IMR-90 (cell line): ENCODE results near the gene PSMB3. TPM values are rescaled to one million over a fixed set of nuclear protein-coding genes. Genes with fewer than 3 reads are reported as not detected.
A peak's percentile ranks its signal among the peaks of the same experiment; 100 is the strongest.

Experiments used
- ATAC-seq: fragments of 200-7000 bp; cut with Tn5 transposase; 2 replicates; pipeline ENCODE4 v1.9.1; 2020; ENCODE audit warnings: low read depth, mild to moderate bottlenecking, moderate library complexity
- BruUV-seq: library from RNA; stranded (reverse); fragments of 400-500 nt; replicated peaks from 2 replicates; lab custom pipeline; 2021; lab: Mats Ljungman, UMichigan
- CTCF ChIA-PET: fragments of 300-600 bp; formaldehyde crosslinking; extraction: SDS; loops from one replicate; lab custom pipeline; 2021; ENCODE audit warnings: antibody characterized with exemption; lab: Yijun Ruan, JAX
- POLR2A ChIA-PET: fragments of 300-600 bp; sonication (Branson Sonifier 250); formaldehyde crosslinking; loops from one replicate; lab custom pipeline; 2022; ENCODE audit warnings: antibody characterized with exemption; ENCODE audit not compliant: unreplicated experiment; lab: Charles Lee
- DNase-seq: peaks from one replicate; pipeline ENCODE4 v3.0.0; 2013
- H2AFZ ChIP-seq: replicated peaks from 2 replicates; pipeline ENCODE3; 2013; ENCODE audit warnings: low read length, mild to moderate bottlenecking; ENCODE audit not compliant: poor library complexity
- H2AK5ac ChIP-seq: 2 replicates; pipeline ENCODE4 v1.6.1; 2013; ENCODE audit warnings: low read depth, low read length, inconsistent platforms
- H2AK9ac ChIP-seq: replicated peaks from 2 replicates; pipeline ENCODE3; 2013; ENCODE audit warnings: mild to moderate bottlenecking, low read depth, low read length, moderate library complexity; ENCODE audit not compliant: poor library complexity
- H2BK120ac ChIP-seq: 2 replicates; pipeline ENCODE4 v1.6.1; 2013; ENCODE audit warnings: low read depth, low read length, inconsistent platforms
- H2BK15ac ChIP-seq: 3 replicates; pipeline ENCODE4 v1.6.1; 2013; ENCODE audit warnings: low read depth, low read length, inconsistent platforms
- H2BK20ac ChIP-seq: 2 replicates; pipeline ENCODE4 v1.6.1; 2013; ENCODE audit warnings: low read depth, mild to moderate bottlenecking, inconsistent platforms, low read length, moderate library complexity
- H2BK5ac ChIP-seq: 2 replicates; pipeline ENCODE4 v1.6.1; 2013; ENCODE audit warnings: mild to moderate bottlenecking, low read depth, low read length, inconsistent platforms; ENCODE audit not compliant: poor library complexity, severe bottlenecking
- H3K14ac ChIP-seq: replicated peaks from 2 replicates; pipeline ENCODE4 v1.6.1; 2013; ENCODE audit warnings: low read depth, low read length, inconsistent platforms
- H3K18ac ChIP-seq: 2 replicates; pipeline ENCODE4 v1.6.1; 2013; ENCODE audit warnings: low read depth, low read length, control low read depth
- H3K23ac ChIP-seq: 2 replicates; pipeline ENCODE4 v1.6.1; 2013; ENCODE audit warnings: low read depth, low read length, inconsistent platforms
- H3K27ac ChIP-seq: 2 replicates; pipeline ENCODE4 v1.5.1; 2013; ENCODE audit warnings: mild to moderate bottlenecking, control low read depth, low read length; ENCODE audit not compliant: insufficient read depth
- H3K27me3 ChIP-seq: 2 replicates; pipeline ENCODE4 v1.6.1; 2013; ENCODE audit warnings: low read length; ENCODE audit not compliant: control insufficient read depth, insufficient read depth
- H3K36me3 ChIP-seq: 2 replicates; pipeline ENCODE4 v1.6.1; 2013; ENCODE audit warnings: low read length, mixed read lengths; ENCODE audit not compliant: control insufficient read depth, insufficient read depth
- H3K4ac ChIP-seq: 2 replicates; pipeline ENCODE4 v1.6.1; 2013; ENCODE audit warnings: low read depth, low read length, inconsistent platforms
- H3K4me1 ChIP-seq: 2 replicates; pipeline ENCODE4 v1.6.1; 2013; ENCODE audit warnings: low read length, mixed read lengths; ENCODE audit not compliant: control insufficient read depth, insufficient read depth
- H3K4me2 ChIP-seq: 2 replicates; pipeline ENCODE4 v1.6.1; 2013; ENCODE audit warnings: low read depth, mild to moderate bottlenecking, control low read depth, low read length, moderate library complexity
- H3K4me3 ChIP-seq: 2 replicates; pipeline ENCODE4 v1.5.1; 2013; ENCODE audit warnings: low read depth, mild to moderate bottlenecking, control low read depth, low read length, moderate library complexity; ENCODE audit not compliant: insufficient read depth
- H3K56ac ChIP-seq: 2 replicates; pipeline ENCODE4 v1.6.1; 2013; ENCODE audit warnings: low read length, inconsistent platforms; ENCODE audit not compliant: insufficient read depth; ENCODE audit errors: extremely low read depth
- H3K79me1 ChIP-seq, 2 experiments: 2 replicates each; pipeline ENCODE4 v1.6.1; 2013; ENCODE audit warnings: low read length in 2 of 2, inconsistent platforms in 1 of 2, low read depth in 1 of 2
- H3K9ac ChIP-seq: 2 replicates; pipeline ENCODE4 v1.6.1; 2013; ENCODE audit warnings: low read depth, low read length, control low read depth
- H3K9me1 ChIP-seq: 2 replicates; pipeline ENCODE4 v1.6.1; 2013; ENCODE audit warnings: low read length, inconsistent platforms; ENCODE audit not compliant: insufficient read depth
- H3K9me3 ChIP-seq: 2 replicates; pipeline ENCODE4 v1.6.1; 2013; ENCODE audit warnings: low read length; ENCODE audit not compliant: control insufficient read depth, insufficient read depth
- H4K20me1 ChIP-seq: 2 replicates; pipeline ENCODE4 v1.6.1; 2013; ENCODE audit warnings: low read length, inconsistent platforms; ENCODE audit not compliant: insufficient read depth
- H4K5ac ChIP-seq: 2 replicates; pipeline ENCODE4 v1.6.1; 2013; ENCODE audit warnings: mild to moderate bottlenecking, low read depth, low read length, control low read depth
- H4K8ac ChIP-seq, 2 experiments: 2 replicates each; pipeline ENCODE4 v1.6.1; 2013; ENCODE audit warnings: low read depth in 2 of 2, low read length in 2 of 2, control low read depth in 1 of 2, inconsistent platforms in 1 of 2
- H4K91ac ChIP-seq: 2 replicates; pipeline ENCODE4 v1.6.1; 2013; ENCODE audit warnings: low read depth, low read length, inconsistent platforms; ENCODE audit not compliant: insufficient read depth
- FOS ChIP-seq: fragments of 150-350 bp; IDR thresholded peaks from 2 replicates; pipeline ENCODE4 v1.6.1; 2016; ENCODE audit warnings: low read depth, low read length
- MXI1 ChIP-seq: IDR thresholded peaks from 2 replicates; pipeline ENCODE4 v1.6.1; 2012; ENCODE audit warnings: low read depth, mild to moderate bottlenecking, low read length, moderate library complexity, borderline replicate concordance
- WGBS, 2 experiments: methylation state at CpG; one replicate each; pipeline versions ENCODE4 v1.1.5 to v1.1.7; 2013; ENCODE audit warnings: missing lambda C conversion rate in 2 of 2; ENCODE audit not compliant: insufficient read length in 1 of 2; ENCODE audit errors: extremely low coverage in 2 of 2; 5-methylcytosine and 5-hydroxymethylcytosine counted together
- dilution Hi-C: fragments of 300-500 bp; cut with HindIII; formaldehyde crosslinking; loops from one replicate; pipeline ENCODE4 v1.14.3; 2018; ENCODE audit warnings: low sequenced_read_pairs; ENCODE audit not compliant: unreplicated experiment
- in situ Hi-C: fragments of 300-500 bp; cut with MboI; formaldehyde crosslinking; loops from 3 replicates; pipeline ENCODE4 v1.14.3; 2019; ENCODE audit warnings: low sequenced_read_pairs, inconsistent platforms, mixed read lengths
- intact Hi-C: fragments of 100-400 bp; cut with micrococcal nuclease; formaldehyde crosslinking; loops from 2 replicates; pipeline ENCODE4 v1.10.0; 2022
- polyA plus RNA-seq, 3 experiments: library from polyadenylated mRNA; depleted of rRNA; stranded (reverse); fragments of >200 nt; gene quantifications; 2 replicates each; pipeline ENCODE4 v1.2.3, GENCODE V29; 2012; ENCODE audit warnings: low replicate concordance in 1 of 3
- total RNA-seq: library from RNA; depleted of rRNA; stranded (reverse); fragments of >200 nt; gene quantifications from 2 replicates; pipeline ENCODE4 v1.2.3, GENCODE V29; 2012

Gene PSMB3
- total and polyA plus RNA-seq, 2 of the 4 experiments (the other 2 are of a cell fraction), result 480 to 828 TPM

GRCh38 chr17:38705803-38706504 lies 46.6 kb upstream of the PSMB3 start:
- Histone ChIP-seq H3K27me3 (no peaks in the 10 kb centered on the region), H3K14ac (peak overlapping the region; percentile 66; the same call in 1 of the 2 replicates), H3K27ac (peak overlapping the region; percentile 4; the same call in 1 of the 2 replicates), H3K79me1 (peaks cover 22 to 74% of the 10 kb centered on the region in 2 experiments; a peak in 3 of 4 replicates), H2BK20ac (no peak overlapping the region), H3K4me2 (peak overlapping the region; percentile 93), H2BK5ac (no peak overlapping the region), H3K9me3 (no peaks in the 10 kb centered on the region), H4K20me1 (peaks cover 27% of the 10 kb centered on the region; the same call in 1 of the 2 replicates), H4K5ac (no peak overlapping the region), H3K36me3 (peaks cover 16% of the 10 kb centered on the region; the same call in 1 of the 2 replicates), H3K56ac (peak overlapping the region; percentile 47; the same call in 1 of the 2 replicates), H2BK15ac (0 out of 3 replicates have a peak overlapping the region, but pooled peaks have one; percentile 36), H4K91ac (peak overlapping the region; percentile 19; the same call in 1 of the 2 replicates), H3K23ac (peak overlapping the region; percentile 86), H2AFZ (peak overlapping the region; percentile 90), H2BK120ac (no peak overlapping the region), H3K18ac (no peak overlapping the region), H3K9ac (peak overlapping the region; percentile 71), H2AK9ac (peak overlapping the region; percentile 97), H3K9me1 (peaks cover 13% of the 10 kb centered on the region; the same call in 1 of the 2 replicates), H4K8ac (peak overlapping the region in 1 of 2 experiments; percentile 35; a peak in 1 of 4 replicates), H3K4me1 (peaks cover 17% of the 10 kb centered on the region), H3K4me3 (peak overlapping the region; percentile 68), H2AK5ac (peak overlapping the region; percentile 27), H3K4ac (peak overlapping the region; percentile 48)
- intact Hi-C loops, result no loop called here
- ATAC-seq (no peak), DNase-seq (no peak)
- ChIA-PET POLR2A (no interaction called here), CTCF (no interaction called here)
- dilution Hi-C loops, result no loop called here
- in situ Hi-C loops, result no loop called here
- TF ChIP-seq MXI1, result peak; percentile 57; the same call in 1 of the 2 replicates
- no peak for TF ChIP-seq FOS
- BruUV-seq, result no TSS peak
- WGBS, 2 experiments, result 0% methylated on average over 1 of the region's 38 CpGs; no CpG with 5 or more reads in 1 of the 2 experiments
